GM21526 (cell line): ENCODE data around the gene HCN2.
"Not testable (repeated sequence)": the region's sequence is repeated elsewhere in the genome, so short reads cannot be mapped to it uniquely, and the experiment has no call there.

Experiments
- ATAC-seq: cut with Tn5 transposase; IDR thresholded peaks from one replicate; pipeline ENCODE4 v1.9.1; 2021; ENCODE audit warnings: moderate library complexity; ENCODE audit not compliant: unreplicated experiment, low FRiP score

The HCN2 gene

GRCh38 chr19:617551-618246 is 28.0 kb downstream of the HCN2 start:
- ATAC-seq: no peak

- no peak for ATAC-seq
These were observed 28.6 kb downstream of the HCN2 start for GRCh38 chr19:618247-618619.

GRCh38 chr19:618674-619285 is 29.1 kb downstream of the HCN2 start:
- no peak for ATAC-seq

- no peak for ATAC-seq
These were observed 29.8 kb downstream of the HCN2 start for GRCh38 chr19:619286-620002.

GRCh38 chr19:620166-620862 is 30.6 kb downstream of the HCN2 start:
- ATAC-seq: no peak

- not testable (repeated sequence) for ATAC-seq
These were observed 31.5 kb downstream of the HCN2 start for GRCh38 chr19:621191-621590.

- ATAC-seq: no peak
These were observed 32.1 kb downstream of the HCN2 start for GRCh38 chr19:621819-622218.

- no peak for ATAC-seq
These were observed 33.0 kb downstream of the HCN2 start for GRCh38 chr19:622666-623065.

GRCh38 chr19:623175-623916 is 33.7 kb downstream of the HCN2 start:
- no peak for ATAC-seq

- ATAC-seq: no peak
These were observed 34.3 kb downstream of the HCN2 start for GRCh38 chr19:623974-624373.

- no peak for ATAC-seq
These were observed 34.9 kb downstream of the HCN2 start for GRCh38 chr19:624433-625109.

- ATAC-seq: no peak
These were observed 35.6 kb downstream of the HCN2 start for GRCh38 chr19:625257-625656.

GRCh38 chr19:626566-626965 is 36.9 kb downstream of the HCN2 start:
- not testable (repeated sequence) for ATAC-seq

- ATAC-seq: no peak
These were observed 38.5 kb downstream of the HCN2 start for GRCh38 chr19:628168-628567.

- ATAC-seq: not testable (repeated sequence)
These were observed 39.8 kb downstream of the HCN2 start for GRCh38 chr19:629515-629914.

GRCh38 chr19:629961-630714 is 40.5 kb downstream of the HCN2 start:
- no peak for ATAC-seq

- no peak for ATAC-seq
These were observed 42.9 kb downstream of the HCN2 start for GRCh38 chr19:632579-633067.

GRCh38 chr19:633068-633785 is 43.5 kb downstream of the HCN2 start, which contains the start of gene POLRMT:
POLRMT (minus strand) TSS chr19:633537; CDS start chr19:633512, 25 bp downstream.
- ATAC-seq: peak; percentile 76
